Measurements from ENCODE around the gene GNB5.
"Not testable (repeated sequence)": the region's sequence is repeated elsewhere in the genome, so short reads cannot be mapped to it uniquely, and the experiment has no call there.

The GNB5 gene

DNA sequence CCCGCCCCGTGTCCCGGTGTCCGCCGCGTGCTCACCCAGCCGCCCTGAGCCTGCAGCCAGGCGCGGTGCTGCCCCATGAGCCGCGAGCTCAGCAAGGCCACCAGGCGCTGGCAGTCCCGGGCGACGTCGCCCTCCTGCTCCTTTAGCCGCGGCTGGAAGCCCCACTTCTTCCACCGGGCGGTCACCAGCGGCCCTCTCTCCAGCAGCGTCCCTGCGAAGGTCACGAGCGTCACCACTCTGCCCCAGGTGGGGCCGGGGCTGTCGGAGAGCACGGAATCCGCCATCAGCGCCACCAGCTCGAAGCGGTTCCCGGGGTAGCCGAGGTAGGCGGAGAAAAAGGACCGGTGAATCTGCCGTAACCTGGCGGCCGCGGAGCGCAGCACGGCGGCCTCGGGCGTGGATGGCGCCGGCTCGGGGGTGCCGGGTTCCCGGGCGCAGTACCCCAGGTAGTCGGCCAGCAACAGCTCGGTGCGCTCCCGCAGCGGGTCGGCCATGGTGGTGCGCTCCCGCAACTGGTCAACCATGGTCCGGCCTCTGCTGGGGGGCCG is 78.9 kb downstream of the GNB5 start:
- DNase-seq (ENCODE audit: low read depth) = no peak

- no peak for DNase-seq (ENCODE audit: low read depth)
These were observed 79.5 kb downstream of the GNB5 start for GRCh38 chr15:52111517-52112202.

DNA sequence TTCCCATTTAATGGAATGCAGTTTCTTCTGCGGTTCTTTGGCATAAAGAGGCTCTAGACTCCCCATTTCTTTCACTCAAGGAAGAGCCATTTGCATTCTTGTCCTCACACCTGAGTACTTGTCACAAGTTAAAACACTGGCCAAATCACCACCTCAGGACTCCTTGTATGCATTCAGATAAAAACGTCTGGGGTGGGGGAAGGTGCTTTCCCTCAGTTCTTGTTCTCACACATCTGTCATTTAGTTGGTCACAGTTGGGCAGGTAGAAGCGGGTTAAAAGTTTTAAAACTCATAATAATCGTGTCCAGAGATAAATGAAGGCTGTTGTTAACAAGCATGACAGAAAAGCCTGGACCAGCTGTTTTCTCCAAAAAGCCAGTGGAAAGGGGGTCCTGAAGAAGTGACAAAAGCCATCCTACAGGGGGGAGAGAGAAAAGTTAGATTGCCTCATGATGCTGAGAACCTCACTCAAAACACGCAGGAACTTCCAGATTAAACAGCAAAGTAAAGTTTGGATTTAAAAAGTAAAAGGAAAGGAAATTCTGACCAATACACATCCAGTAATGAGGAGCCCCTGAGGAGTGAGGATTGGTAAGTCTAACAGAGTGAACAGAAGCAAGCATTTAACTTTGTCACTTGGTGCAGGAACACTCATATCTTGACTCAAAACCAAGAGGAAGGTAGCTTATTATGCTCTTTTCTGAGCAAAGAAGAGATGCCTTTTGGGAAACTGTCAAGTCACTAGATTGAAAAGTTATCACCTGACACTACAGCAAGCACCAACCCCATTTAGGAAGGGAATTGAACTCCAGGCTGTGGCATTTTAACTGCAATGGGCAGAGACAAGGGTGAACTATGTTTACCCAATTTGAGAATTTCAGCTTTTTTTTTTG is 81.4 kb downstream of the GNB5 start:
- no peak for DNase-seq (ENCODE audit: low read depth)

GRCh38 chr15:52107238-52107637 is 84.0 kb downstream of the GNB5 start:
- no peak for DNase-seq (ENCODE audit: low read depth)

DNA sequence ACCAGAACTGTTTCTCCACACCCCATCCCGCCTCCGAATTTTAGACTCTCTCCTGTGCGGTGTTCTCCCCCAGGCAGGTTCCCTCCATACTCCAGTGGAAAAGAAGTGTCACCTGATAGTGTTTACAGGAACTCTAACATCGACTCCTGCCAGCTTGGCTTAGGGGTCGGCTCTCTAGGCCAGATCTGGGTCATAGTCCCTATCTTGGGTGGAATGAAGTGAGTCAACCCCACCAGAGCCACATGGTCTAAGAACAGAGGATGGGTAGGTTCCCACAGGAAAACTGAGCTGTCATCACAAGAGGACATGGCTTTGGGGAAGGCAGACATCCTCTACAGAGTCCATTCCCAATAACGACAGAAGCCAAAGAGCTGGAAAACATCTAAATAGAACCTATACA is 84.6 kb downstream of the GNB5 start:
- no peak for DNase-seq (ENCODE audit: low read depth)

GRCh38 chr15:52105846-52106245 is 85.3 kb downstream of the GNB5 start:
- no peak for DNase-seq (ENCODE audit: low read depth)

DNA sequence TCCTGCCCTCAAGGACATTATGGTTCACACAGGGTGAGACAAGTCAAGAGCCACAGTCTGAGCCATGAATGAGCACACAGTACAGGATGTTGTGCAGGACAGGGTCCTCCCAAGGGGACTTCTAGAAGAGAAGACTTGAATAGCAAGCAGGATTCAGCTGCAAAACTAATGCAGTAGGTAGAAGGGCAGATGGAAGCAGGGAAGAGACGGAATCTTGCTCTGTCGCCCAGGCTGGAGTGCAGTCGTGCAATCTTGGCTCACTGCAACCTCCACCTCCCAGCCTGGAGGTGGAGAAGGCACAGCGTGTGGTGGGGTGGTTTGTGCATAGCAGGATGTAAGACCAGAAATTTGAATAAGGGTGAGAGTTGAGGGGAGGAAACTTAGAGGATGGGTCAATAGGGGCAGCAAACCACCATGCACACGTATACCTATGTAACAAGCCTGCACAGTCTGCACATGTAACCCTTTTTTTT is 86.6 kb downstream of the GNB5 start:
- DNase-seq (ENCODE audit: low read depth) = no peak

- DNase-seq (ENCODE audit: low read depth) = peak; percentile 94
These were observed 87.7 kb downstream of the GNB5 start for GRCh38 chr15:52103217-52104207.

- peak; percentile 72 for DNase-seq (ENCODE audit: low read depth)
These were observed 88.7 kb downstream of the GNB5 start for GRCh38 chr15:52102463-52102862.

DNA sequence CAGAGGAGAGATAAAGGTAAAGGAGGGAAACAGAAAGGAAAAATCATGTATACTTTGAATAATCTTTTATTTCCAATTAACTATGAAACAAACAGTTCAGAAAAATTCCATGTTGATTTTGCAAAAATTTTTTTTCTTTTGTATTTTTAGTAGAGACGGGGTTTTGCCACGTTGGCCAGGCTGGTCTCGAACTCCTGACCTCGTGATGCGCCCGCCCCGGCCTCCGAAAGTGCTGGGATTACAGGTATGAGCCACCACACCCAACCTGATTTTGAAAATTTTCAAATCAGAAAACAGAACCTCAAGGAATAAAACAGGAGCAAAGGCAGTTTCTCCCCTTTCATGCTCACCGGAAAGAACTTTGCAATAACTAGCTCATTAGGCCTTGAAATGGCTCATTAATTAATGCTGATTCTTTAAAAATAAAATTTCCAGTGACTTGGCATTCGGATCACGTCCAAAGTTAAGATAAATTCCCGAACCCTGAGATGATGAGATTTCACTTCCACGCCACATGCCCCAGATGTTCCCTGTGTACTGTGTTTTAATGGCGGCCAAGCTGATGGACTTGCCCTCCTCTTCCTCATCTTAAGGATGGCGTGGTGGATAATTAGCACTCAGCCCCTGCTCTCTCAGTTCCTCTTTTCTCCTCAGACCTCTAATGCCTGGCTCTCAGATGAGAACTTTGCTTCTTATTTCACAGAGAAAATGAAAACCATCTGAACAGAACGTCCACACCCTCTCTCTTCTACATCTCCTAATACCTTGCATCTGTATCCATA is 89.5 kb downstream of the GNB5 start:
- DNase-seq (ENCODE audit: low read depth) = no peak

GRCh38 chr15:52100807-52101442 is 90.3 kb downstream of the GNB5 start:
- peak; percentile 91 for DNase-seq (ENCODE audit: low read depth)

DNA sequence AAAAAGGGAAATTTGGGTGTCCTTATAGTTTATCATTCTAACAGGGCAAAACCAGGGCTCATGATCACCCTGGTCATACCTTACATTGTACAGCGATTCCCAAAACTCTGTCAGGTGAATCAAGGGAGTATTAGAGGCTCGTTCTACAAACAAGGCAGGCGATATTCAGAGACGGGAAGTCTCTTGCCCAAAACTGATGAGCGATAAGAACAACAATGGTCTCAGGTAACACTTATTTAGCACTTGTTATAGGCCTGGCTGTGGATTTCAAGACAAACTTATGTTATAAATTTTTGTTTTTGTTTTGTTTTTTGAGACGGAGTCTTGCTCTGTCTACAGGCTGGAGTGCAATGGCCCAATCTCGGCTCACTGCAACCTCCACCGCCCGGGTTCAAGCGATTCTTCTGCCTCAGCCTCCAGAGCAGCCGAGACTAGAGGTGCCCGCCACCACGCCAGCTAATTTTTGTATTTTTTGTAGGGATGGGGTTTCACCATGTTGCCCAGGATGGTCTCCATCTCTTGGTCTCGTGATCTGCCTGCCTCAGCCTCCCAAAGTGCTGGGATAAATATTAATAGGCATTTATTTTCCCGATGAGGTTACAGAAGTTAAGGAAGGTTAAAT is 91.4 kb downstream of the GNB5 start:
- no peak for DNase-seq (ENCODE audit: low read depth)

- no peak for DNase-seq (ENCODE audit: low read depth)
These were observed 92.9 kb downstream of the GNB5 start for GRCh38 chr15:52098323-52098722.

DNA sequence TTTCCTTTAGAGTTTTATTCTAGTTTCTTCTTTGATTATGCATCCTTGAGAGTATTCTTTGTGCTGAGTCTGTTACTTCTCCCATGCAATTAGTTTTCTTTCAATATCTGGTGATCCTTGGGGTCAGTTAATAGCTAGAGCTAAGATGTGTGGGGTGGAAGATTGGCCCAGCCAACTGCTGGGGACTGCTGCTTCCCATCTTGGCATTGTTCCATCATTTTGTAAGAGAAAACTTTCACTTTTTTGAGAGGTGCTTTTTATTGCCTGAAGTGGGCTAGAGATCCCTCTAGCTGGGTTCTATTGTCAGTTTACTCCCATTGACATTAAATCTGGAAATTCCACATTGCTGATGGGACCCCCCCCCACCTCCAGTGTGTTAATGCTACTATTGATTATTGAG is 94.0 kb downstream of the GNB5 start:
- no peak for DNase-seq (ENCODE audit: low read depth)

DNA sequence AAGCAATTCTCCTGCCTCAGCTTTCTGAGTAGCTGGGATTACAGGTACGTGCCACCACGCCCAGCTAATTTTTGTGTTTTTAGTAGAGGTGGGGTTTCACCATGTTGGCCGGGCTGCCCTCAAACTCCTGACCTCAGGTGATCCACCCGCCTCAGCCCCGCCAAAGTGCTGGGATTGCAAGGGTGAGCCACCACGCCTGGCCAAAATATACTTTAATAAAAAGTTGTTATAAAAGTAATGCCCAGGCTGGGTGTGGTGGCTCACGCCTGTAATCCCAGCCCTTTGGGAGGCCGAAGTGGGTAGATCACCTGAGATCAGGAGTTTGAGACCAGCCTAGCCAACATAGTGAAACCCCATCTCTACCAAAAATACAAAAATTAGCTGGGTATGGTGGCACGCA is 94.7 kb downstream of the GNB5 start:
- not testable (repeated sequence) for DNase-seq (ENCODE audit: low read depth)

GRCh38 chr15:52095597-52096262 is 95.5 kb downstream of the GNB5 start:
- DNase-seq (ENCODE audit: low read depth) = peak; percentile 94

DNA sequence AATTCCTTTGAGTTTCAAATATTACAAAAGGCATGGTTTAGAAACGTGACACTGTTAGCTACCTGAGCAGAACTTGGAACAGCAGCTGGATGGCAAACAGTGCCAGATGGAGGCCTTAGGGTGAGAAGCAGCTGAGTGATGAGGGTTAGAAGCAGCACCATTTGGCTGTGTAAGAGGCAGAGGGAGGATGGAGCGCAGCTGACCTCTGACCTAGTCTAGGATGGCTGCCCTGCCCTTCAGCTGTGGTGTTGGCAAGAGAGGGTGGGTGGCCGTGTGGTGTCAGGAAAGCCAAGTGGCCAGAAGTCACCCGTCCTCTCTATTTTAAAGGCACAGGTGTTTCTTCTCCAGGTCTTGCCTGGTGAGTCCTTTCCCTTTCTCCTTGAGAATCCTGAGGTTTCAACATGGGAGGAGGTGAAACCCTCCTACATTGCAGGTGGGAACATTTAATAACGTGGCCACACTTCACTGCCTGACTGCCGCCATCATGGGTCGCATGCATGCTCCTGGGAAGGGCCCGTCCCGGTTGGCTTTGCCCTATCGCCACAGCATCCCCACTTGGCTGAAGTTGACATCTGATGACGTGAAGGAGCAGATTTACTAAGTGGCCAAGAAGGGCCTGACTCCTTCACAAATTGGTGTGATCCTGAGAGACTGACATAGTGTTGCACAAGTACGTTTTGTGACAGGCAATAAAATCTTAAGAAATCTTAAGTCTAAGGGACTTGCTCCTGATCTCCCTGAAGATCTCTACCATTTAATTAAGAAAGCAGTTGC is 96.2 kb downstream of the GNB5 start:
- no peak for DNase-seq (ENCODE audit: low read depth)

Data from stromal cell of bone marrow (primary cell).